HCT116 (cell line): ENCODE results near the gene GRB7. TPM values are rescaled to one million over a fixed set of nuclear protein-coding genes. Genes with fewer than 3 reads are reported as not detected.
A peak's percentile ranks its signal among the peaks of the same experiment; 100 is the strongest.

Source experiments
- ATAC-seq: fragments of 200-7000 bp; cut with Tn5 transposase; 2 replicates; pipeline ENCODE4 v1.9.1; 2020; ENCODE audit warnings: mild to moderate bottlenecking, moderate library complexity
- BruUV-seq: library from RNA; stranded (reverse); fragments of 400-500 nt; replicated peaks from 2 replicates; lab custom pipeline; 2021; lab: Mats Ljungman, UMichigan
- CTCF ChIA-PET: fragments of 300-600 bp; sonication (Branson Sonifier 250); formaldehyde crosslinking; loops from one replicate; lab custom pipeline; 2021; ENCODE audit warnings: antibody characterized with exemption; lab: Charles Lee
- POLR2A ChIA-PET: fragments of 300-600, 350-600 bp; sonication (Branson Sonifier 250); formaldehyde crosslinking; loops from one replicate; lab custom pipeline; 2021; ENCODE audit warnings: antibody characterized with exemption; lab: Charles Lee
- RAD21 ChIA-PET, 2 experiments: fragments of 300-600 bp; sonication (Branson Sonifier 250); formaldehyde crosslinking; loops; one replicate each; lab custom pipeline; 2023; ENCODE audit warnings: low total read pairs in 2 of 2; ENCODE audit not compliant: uncharacterized antibody in 2 of 2, unreplicated experiment in 2 of 2, low non-redundant PET in 1 of 2; lab: Charles Lee
- DNase-seq: peaks from one replicate; pipeline ENCODE4 v3.0.0-alpha.2; 2010; ENCODE audit warnings: low read depth, low spot score
- H2AFZ ChIP-seq: fragments of 200-600 bp; shearing (Covaris generic), sonication (generic); 2 replicates; pipeline ENCODE4 v1.6.1; 2017; ENCODE audit warnings: low read depth, mixed run types, mixed read lengths, antibody characterized with exemption, low read length; ENCODE audit not compliant: poor library complexity, severe bottlenecking
- H3K27ac ChIP-seq: 2 replicates; pipeline ENCODE4 v1.5.1; 2012; ENCODE audit warnings: low read depth, low read length
- H3K27me3 ChIP-seq: fragments of 200-600 bp; sonication (generic); 2 replicates; pipeline ENCODE4 v1.6.1; 2016; ENCODE audit warnings: mixed run types, low read length, mixed read lengths; ENCODE audit not compliant: insufficient read depth
- H3K36me3 ChIP-seq, 2 experiments: fragments of 200-500 bp in 1 of 2; fragments of 200-600 bp in 1 of 2; sonication (Bioruptor generic) in 1 of 2; sonication (generic) in 1 of 2; 2 replicates each; pipeline versions ENCODE4 v1.5.1 to v1.6.1; 2014 to 2016; ENCODE audit warnings: low read length in 2 of 2, inconsistent platforms in 1 of 2, mixed read lengths in 1 of 2, mixed run types in 1 of 2; ENCODE audit not compliant: insufficient read depth in 2 of 2, control insufficient read depth in 1 of 2
- H3K4me1 ChIP-seq, 2 experiments: fragments of 200-600 bp in 1 of 2; sonication (generic) in 1 of 2; 2 replicates each; pipeline versions ENCODE4 v1.5.1 to v1.6.1; 2012 to 2017; ENCODE audit warnings: low read length in 2 of 2, inconsistent platforms in 1 of 2, mild to moderate bottlenecking in 1 of 2, mixed read lengths in 1 of 2, mixed run types in 1 of 2, moderate library complexity in 1 of 2; ENCODE audit not compliant: insufficient read depth in 2 of 2, control insufficient read depth in 1 of 2
- H3K4me2 ChIP-seq: fragments of 200-600 bp; sonication (generic); 2 replicates; pipeline ENCODE4 v1.6.1; 2017; ENCODE audit warnings: mixed run types, low read length, mixed read lengths
- H3K4me3 ChIP-seq, 2 experiments: fragments of 200-600 bp in 1 of 2; sonication (generic) in 1 of 2; replicated peaks in 1 of 2; 2 replicates each; pipeline ENCODE4 v1.5.1; 2011 to 2016; ENCODE audit warnings: low read length in 2 of 2, control low read depth in 1 of 2, low read depth in 1 of 2, mild to moderate bottlenecking in 1 of 2, mixed read lengths in 1 of 2, mixed run types in 1 of 2
- H3K79me2 ChIP-seq: fragments of 200-600 bp; sonication (generic); 2 replicates; pipeline ENCODE4 v1.6.1; 2017; ENCODE audit warnings: mild to moderate bottlenecking, mixed run types, low read length, moderate library complexity, mixed read lengths; ENCODE audit not compliant: insufficient read depth
- H3K9ac ChIP-seq: fragments of 200-600 bp; sonication (generic); 2 replicates; pipeline ENCODE4 v1.6.1; 2016; ENCODE audit warnings: low read length, mixed read lengths
- H3K9me2 ChIP-seq: fragments of 200-600 bp; sonication (generic), shearing (Covaris generic); 2 replicates; pipeline ENCODE4 v1.6.1; 2017; ENCODE audit warnings: mixed run types, mild to moderate bottlenecking, moderate library complexity; ENCODE audit not compliant: insufficient read depth
- H3K9me3 ChIP-seq, 2 experiments: fragments of 200-500 bp in 1 of 2; fragments of 200-600 bp in 1 of 2; sonication (Bioruptor generic) in 1 of 2; sonication (generic) in 1 of 2; 2 replicates each; pipeline ENCODE4 v1.6.1; 2014 to 2017; ENCODE audit warnings: low read length in 2 of 2, mixed read lengths in 2 of 2, inconsistent platforms in 1 of 2, low read depth in 1 of 2, mild to moderate bottlenecking in 1 of 2, mixed run types in 1 of 2, moderate library complexity in 1 of 2; ENCODE audit not compliant: control insufficient read depth in 1 of 2, insufficient read depth in 1 of 2
- H4K20me1 ChIP-seq: fragments of 200-600 bp; sonication (generic), shearing (Covaris generic); 2 replicates; pipeline ENCODE4 v1.6.1; 2017; ENCODE audit warnings: mixed run types, mild to moderate bottlenecking, moderate library complexity; ENCODE audit not compliant: insufficient read depth
- CEBPB ChIP-seq: IDR thresholded peaks from 2 replicates; pipeline ENCODE4 v1.6.1; 2012; ENCODE audit warnings: low read depth
- EGR1 ChIP-seq: IDR thresholded peaks from 2 replicates; pipeline ENCODE4 v1.6.1; 2012; ENCODE audit warnings: low read depth
- ELF1 ChIP-seq: IDR thresholded peaks from 2 replicates; pipeline ENCODE4 v1.6.1; 2012; ENCODE audit warnings: low read depth, borderline replicate concordance
- EZH2 ChIP-seq: fragments of 200-600 bp; sonication (generic); IDR thresholded peaks from 2 replicates; pipeline ENCODE4 v1.6.1; 2017; ENCODE audit warnings: antibody characterized with exemption, mixed run types
- EZH2phosphoT487 ChIP-seq: fragments of 200-600 bp; IDR thresholded peaks from 2 replicates; pipeline ENCODE4 v1.6.1; 2018; ENCODE audit warnings: antibody characterized with exemption, borderline replicate concordance
- FOSL1 ChIP-seq: IDR thresholded peaks from 2 replicates; pipeline ENCODE4 v1.6.1; 2012; ENCODE audit warnings: low read depth
- JUND ChIP-seq: IDR thresholded peaks from 2 replicates; pipeline ENCODE4 v1.6.1; 2012
- POLR2AphosphoS5 ChIP-seq: IDR thresholded peaks from 2 replicates; pipeline ENCODE4 v1.6.1; 2011; ENCODE audit warnings: mild to moderate bottlenecking, low read depth, low read length, moderate library complexity
- SIN3A ChIP-seq: IDR thresholded peaks from 2 replicates; pipeline ENCODE4 v1.6.1; 2012; ENCODE audit warnings: low read depth
- SP1 ChIP-seq: IDR thresholded peaks from 2 replicates; pipeline ENCODE4 v1.6.1; 2012; ENCODE audit warnings: low read depth
- YY1 ChIP-seq: IDR thresholded peaks from 2 replicates; pipeline ENCODE4 v1.6.1; 2011; ENCODE audit warnings: low read length, low read depth, moderate library complexity, mild to moderate bottlenecking; ENCODE audit not compliant: insufficient replicate concordance; ENCODE audit errors: extremely low read depth
- ZBTB33 ChIP-seq: IDR thresholded peaks from 2 replicates; pipeline ENCODE4 v1.6.1; 2011; ENCODE audit warnings: mild to moderate bottlenecking, low read length, moderate library complexity; ENCODE audit not compliant: insufficient replicate concordance; ENCODE audit errors: extremely low read depth
- ZFX ChIP-seq: fragments of 450-650 bp; IDR thresholded peaks from 2 replicates; pipeline ENCODE4 v1.6.1; 2017
- intact Hi-C: fragments of 100-400 bp; cut with micrococcal nuclease; formaldehyde crosslinking; loops from 2 replicates; pipeline ENCODE4 v1.10.0; 2022
- total RNA-seq: library from RNA; stranded (reverse); gene quantifications from one replicate; pipeline ENCODE4 v1.2.1, GENCODE V29; 2021; ENCODE audit not compliant: unreplicated experiment

Gene GRB7
- total RNA-seq, 1 experiment from 2014 or later = 51.9 TPM

GRCh38 chr17:39782481-39782880, 44.7 kb downstream of the GRB7 start:
- no peaks in the 10 kb centered on the region for H3K36me3 ChIP-seq
- TF ChIP-seq CEBPB = peak; percentile 43
- TF ChIP-seq JUND = peak; percentile 24; the same call in 1 of the 2 replicates
- TF ChIP-seq SP1 = peak; percentile 36; the same call in 1 of the 2 replicates
- TF ChIP-seq EGR1 = no peak
- TF ChIP-seq YY1 = no peak
- TF ChIP-seq FOSL1 = no peak
- no peaks in the 10 kb centered on the region for H3K27me3 ChIP-seq
- peaks cover 6 to 12% of the 10 kb centered on the region in 2 experiments; a peak in 2 of 4 replicates for H3K4me1 ChIP-seq
- H3K4me3 ChIP-seq = no peak overlapping the region
- no peaks in the 10 kb centered on the region for H3K79me2 ChIP-seq
- H2AFZ ChIP-seq = peak overlapping the region; percentile 42
- no peak overlapping the region for H3K9ac ChIP-seq
- H3K4me2 ChIP-seq = peak overlapping the region; percentile 33; the same call in 1 of the 2 replicates
- no peaks in the 10 kb centered on the region for H3K9me2 ChIP-seq
- H4K20me1 ChIP-seq = no peaks in the 10 kb centered on the region
- ChIA-PET POLR2A (no interaction called here), RAD21 (no interaction called here), CTCF (no interaction called here)
- no peaks in the 10 kb centered on the region for H3K9me3 ChIP-seq
- ATAC-seq = 0 out of 2 replicates have a peak, but pooled peaks have one; percentile 27
- DNase-seq = no peak
- BruUV-seq = no TSS peak
- intact Hi-C loops = no loop called here
- no peak overlapping the region for H3K27ac ChIP-seq

- DNase-seq (no peak), ATAC-seq (no peak)
- Histone ChIP-seq H3K36me3 (no peaks in the 10 kb centered on the region), H3K9me3 (no peaks in the 10 kb centered on the region), H3K27ac (no peak overlapping the region), H3K79me2 (no peaks in the 10 kb centered on the region), H4K20me1 (no peaks in the 10 kb centered on the region), H2AFZ (no peak overlapping the region), H3K9ac (no peak overlapping the region), H3K9me2 (no peaks in the 10 kb centered on the region), H3K4me3 (no peak overlapping the region), H3K4me1 (peaks cover 6 to 12% of the 10 kb centered on the region in 2 experiments; a peak in 2 of 4 replicates), H3K4me2 (no peak overlapping the region), H3K27me3 (no peaks in the 10 kb centered on the region)
- RAD21 ChIA-PET = no interaction called here
- no TSS peak for BruUV-seq
- TF ChIP-seq ZBTB33 = no peak
- no peak for TF ChIP-seq EZH2phosphoT487
- TF ChIP-seq POLR2AphosphoS5 = no peak
- no peak for TF ChIP-seq ELF1
- no peak for TF ChIP-seq EZH2
- no peak for TF ChIP-seq YY1
- no peak for TF ChIP-seq SIN3A
- no peak for TF ChIP-seq JUND
- no peak for TF ChIP-seq ZFX
- TF ChIP-seq SP1 = no peak
- intact Hi-C loops = no loop called here
- CTCF ChIA-PET = no interaction called here
- POLR2A ChIA-PET = no interaction called here
These were observed 45.2 kb downstream of the GRB7 start for GRCh38 chr17:39782980-39783379.
